Measurements from ENCODE around the gene MAFG. TPM values are rescaled to one million over a fixed set of nuclear protein-coding genes. Genes with fewer than 3 reads are reported as not detected.

The MAFG gene
- total RNA-seq, 4 donors from 2014 or later = 9.7 to 23.1 (median 12.7) TPM

DNA sequence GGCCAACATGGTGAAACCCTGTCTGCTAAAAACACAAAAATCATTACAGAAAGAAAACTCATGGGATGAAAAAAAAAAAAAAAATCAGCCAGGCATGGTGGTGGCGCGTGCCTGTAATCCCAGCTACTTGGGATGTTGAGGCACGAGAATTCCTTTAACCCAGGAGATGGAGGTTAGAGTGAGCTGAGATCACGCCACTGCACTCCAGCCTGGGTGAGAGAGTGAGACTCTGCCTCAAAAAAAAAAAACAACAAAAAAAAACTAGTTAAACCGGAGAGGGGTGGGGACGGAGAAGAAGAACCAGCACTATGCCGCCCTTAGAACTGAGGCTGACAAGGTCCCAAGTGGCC lies 40.8 kb upstream of the MAFG start:
- intact Hi-C loops (cut with DNase I; ENCODE audit: low total_unique reads) = no loop called here
- H3K27ac ChIP-seq = no peak overlapping the region
- H3K27me3 ChIP-seq = no peaks in the 10 kb centered on the region
- no peak overlapping the region for H3K4me3 ChIP-seq
- no peaks in the 10 kb centered on the region for H3K9me3 ChIP-seq
- no peak for DNase-seq
- H3K36me3 ChIP-seq = no peaks in the 10 kb centered on the region
- no peaks in the 10 kb centered on the region for H3K4me1 ChIP-seq
- TF ChIP-seq POLR2A (IDR thresholded peaks at IDR 0.05) (no peak), CTCF (IDR thresholded peaks at IDR 0.05) (no peak)

DNA sequence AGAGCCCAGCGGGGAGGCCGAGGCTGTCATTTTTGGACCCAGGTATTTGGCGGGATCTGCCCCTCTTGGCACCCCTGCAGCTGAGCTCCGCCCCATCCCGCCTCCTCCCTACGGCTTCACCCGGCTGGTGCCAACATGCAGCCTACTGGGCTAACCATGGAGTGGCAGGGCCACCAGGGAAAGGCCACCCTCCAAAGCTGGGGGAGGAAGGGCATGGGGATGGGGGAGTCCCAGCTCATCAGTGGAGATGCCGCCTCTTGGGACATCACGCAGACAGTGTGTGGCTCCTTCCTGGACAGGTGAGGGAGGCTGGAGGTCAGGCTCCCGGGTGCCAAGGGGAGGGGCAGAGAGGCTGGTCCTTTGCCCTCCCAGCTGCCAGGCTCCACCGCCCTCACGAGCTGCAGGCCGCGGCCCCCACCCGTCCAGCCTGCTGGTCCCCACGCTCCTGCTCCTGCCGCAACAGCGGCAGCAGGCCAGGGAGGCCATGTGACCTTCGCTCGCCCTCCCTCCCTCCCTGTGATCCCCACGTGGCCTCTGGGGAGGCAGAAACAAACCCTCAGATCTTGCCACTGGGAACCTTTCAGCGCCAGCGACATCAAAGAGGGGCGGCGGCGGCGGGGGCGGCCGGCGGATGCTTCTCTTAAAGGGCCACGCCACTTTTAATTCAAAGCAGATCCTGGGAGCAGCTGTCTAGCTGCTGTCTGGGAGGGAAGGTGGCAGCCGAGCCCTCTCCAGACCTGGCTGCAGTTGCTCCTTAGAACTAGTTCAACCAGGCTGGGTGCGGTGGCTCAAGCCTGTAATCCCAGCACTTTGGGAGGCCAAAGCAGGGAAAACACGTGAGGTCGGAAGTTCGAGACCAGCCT lies 40.2 kb upstream of the MAFG start:
- TF ChIP-seq POLR2A (IDR thresholded peaks at IDR 0.05) (no peak), CTCF (IDR thresholded peaks at IDR 0.05) (no peak)
- H3K27me3 ChIP-seq = no peaks in the 10 kb centered on the region
- H3K36me3 ChIP-seq = no peaks in the 10 kb centered on the region
- H3K27ac ChIP-seq = no peak overlapping the region
- peak; percentile 56 to 73 for DNase-seq
- no peaks in the 10 kb centered on the region for H3K9me3 ChIP-seq
- intact Hi-C loops (cut with DNase I; ENCODE audit: low total_unique reads) = no loop called here
- no peak overlapping the region for H3K4me3 ChIP-seq
- no peaks in the 10 kb centered on the region for H3K4me1 ChIP-seq

- H3K9me3 ChIP-seq = no peaks in the 10 kb centered on the region
- TF ChIP-seq CTCF (IDR thresholded peaks at IDR 0.05) (no peak), POLR2A (IDR thresholded peaks at IDR 0.05) (no peak)
- H3K27me3 ChIP-seq = peaks cover under 1 to 3% of the 10 kb centered on the region in 2 donors
- no peak for DNase-seq
- no peaks in the 10 kb centered on the region for H3K36me3 ChIP-seq
- H3K4me3 ChIP-seq = no peak overlapping the region
- H3K4me1 ChIP-seq = no peaks in the 10 kb centered on the region
- no peak overlapping the region for H3K27ac ChIP-seq
- intact Hi-C loops (cut with DNase I; ENCODE audit: low total_unique reads) = no loop called here
These were observed 39.7 kb upstream of the MAFG start for GRCh38 chr17:81967244-81967532.

DNA sequence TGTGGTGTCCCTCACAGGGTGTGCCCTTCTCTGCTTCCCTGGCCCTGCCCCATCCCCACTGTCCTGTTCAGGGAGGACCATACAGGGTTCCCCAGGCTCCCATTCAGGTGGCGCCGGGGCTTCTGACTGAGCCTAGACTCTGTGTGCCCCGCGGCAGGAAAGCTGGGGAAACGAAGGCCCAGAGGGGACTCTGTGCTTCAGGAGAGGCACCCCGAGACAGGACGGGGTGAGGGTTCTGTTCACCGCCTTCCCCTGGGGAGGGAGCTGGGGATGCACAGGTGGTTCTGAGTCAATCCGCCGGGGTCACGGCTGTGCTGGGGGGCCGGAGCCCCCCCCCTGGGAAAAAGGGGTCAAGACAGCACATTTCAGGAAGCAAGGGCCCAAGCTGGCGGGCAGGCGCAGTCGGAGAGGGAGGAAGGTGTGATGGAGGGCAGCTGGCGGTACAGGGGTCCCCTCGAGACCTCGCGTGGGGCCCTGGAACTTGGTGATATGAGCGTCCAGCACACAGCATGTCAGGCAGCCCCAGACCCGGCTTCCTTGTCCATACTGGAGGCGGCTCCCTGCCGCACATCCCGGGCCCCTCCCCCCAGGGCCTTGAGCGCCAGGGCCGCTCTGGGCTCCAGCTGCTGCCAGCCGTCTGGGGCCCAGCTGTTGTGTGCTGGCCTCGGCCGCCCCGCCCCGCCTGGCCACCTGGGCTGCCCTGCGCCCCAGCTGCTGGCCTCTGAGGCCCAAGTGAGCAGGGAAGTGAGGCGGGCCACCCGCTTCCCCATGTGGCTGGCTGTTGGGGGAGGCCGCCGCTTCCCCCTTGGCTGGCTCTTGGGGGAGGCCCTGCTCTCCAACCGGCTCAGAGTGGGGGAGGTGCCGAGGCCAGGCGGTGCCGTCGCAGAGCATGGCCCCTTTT lies 39.1 kb upstream of the MAFG start:
- Histone ChIP-seq H3K36me3 (no peaks in the 10 kb centered on the region), H3K4me1 (peaks cover 0 to 3% of the 10 kb centered on the region in 2 donors), H3K9me3 (no peaks in the 10 kb centered on the region), H3K27me3 (peaks cover 3 to 7% of the 10 kb centered on the region in 2 donors), H3K4me3 (no peak overlapping the region), H3K27ac (no peak overlapping the region)
- no peak for TF ChIP-seq CTCF (IDR thresholded peaks at IDR 0.05)
- no peak for TF ChIP-seq POLR2A (IDR thresholded peaks at IDR 0.05)
- intact Hi-C loops (cut with DNase I; ENCODE audit: low total_unique reads) = no loop called here
- no peak for DNase-seq
